ENCODE measurements around the gene ZNF746.
A peak's percentile ranks its signal among the peaks of the same experiment; 100 is the strongest.

The ZNF746 gene

DNA sequence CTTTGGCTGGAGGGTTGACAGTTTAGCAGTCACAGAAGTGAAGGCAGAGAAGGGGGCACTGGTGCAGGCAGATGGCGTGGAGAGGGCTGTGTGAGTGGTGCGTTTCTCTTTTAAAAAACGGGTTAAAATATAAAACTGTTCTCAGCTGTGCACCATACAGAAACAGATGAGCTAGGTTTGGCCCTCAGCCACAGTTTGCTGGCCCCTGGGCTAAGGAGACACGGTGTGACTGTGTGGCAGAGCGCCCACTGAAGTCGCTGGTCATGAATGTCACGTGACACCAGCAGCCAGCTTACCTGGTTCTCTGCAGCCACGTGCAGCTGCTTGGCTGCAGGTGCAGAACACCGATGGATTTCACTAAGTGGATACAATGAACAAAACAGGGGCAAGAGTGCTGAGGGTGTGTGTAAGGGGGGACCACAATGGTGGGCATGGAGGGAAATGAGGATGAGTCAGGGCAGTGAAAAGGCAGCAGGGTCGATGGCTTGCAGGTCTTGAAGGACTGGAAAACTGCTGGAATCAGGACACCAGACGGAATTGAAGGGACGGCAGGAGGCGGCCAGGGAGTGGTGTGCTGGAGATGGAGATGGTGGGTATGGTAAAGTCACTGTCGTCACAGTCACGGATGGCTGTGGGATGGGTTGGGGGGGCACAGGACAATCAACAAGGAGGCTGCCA is 7.4 kb downstream of the ZNF746 start:
- no peak for DNase-seq (ENCODE audit: low spot score)

- DNase-seq (ENCODE audit: low spot score), result peak; percentile 40
Measured at GRCh38 chr7:149489391-149490024, 8.1 kb downstream of the ZNF746 start.

DNA sequence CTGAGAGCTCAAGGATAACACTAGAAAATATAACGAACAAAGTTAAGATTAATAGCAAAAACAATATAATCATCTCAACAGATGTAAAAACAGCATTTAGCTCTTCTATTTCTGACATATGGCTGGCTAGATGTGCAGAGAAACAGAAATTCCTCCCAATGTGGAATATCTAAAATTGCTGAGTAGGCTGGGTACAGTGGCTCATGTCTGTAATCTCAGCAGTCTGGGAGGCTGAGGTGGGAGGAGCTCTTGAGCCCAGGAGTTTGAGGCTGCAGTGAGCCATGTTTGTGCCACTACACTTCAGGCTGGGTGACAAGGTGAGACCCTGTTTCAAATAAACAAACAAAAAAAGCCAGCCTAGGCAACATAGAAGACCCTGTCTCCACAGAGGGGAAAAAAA is 18.0 kb downstream of the ZNF746 start:
- no peak for DNase-seq (ENCODE audit: low spot score)

DNA sequence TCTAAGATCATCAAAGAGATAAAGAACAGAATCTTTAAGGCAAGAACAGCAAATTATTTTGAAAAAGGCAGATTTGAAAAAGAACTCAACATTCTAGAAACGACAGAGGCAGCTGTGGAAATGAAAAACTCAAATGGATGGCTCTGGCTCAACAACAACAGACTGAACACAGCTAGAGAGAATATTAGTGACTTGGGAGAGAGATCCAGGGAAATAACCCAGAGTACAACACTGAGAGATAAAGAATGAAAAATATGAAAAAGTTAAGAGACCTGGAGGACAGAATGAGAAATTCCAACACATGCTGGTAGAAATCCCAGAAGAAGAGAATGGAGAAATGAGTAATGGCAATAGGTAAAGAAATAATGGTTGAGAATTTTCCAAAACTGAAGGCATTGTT is 18.9 kb downstream of the ZNF746 start:
- no peak for DNase-seq (ENCODE audit: low spot score)

DNA sequence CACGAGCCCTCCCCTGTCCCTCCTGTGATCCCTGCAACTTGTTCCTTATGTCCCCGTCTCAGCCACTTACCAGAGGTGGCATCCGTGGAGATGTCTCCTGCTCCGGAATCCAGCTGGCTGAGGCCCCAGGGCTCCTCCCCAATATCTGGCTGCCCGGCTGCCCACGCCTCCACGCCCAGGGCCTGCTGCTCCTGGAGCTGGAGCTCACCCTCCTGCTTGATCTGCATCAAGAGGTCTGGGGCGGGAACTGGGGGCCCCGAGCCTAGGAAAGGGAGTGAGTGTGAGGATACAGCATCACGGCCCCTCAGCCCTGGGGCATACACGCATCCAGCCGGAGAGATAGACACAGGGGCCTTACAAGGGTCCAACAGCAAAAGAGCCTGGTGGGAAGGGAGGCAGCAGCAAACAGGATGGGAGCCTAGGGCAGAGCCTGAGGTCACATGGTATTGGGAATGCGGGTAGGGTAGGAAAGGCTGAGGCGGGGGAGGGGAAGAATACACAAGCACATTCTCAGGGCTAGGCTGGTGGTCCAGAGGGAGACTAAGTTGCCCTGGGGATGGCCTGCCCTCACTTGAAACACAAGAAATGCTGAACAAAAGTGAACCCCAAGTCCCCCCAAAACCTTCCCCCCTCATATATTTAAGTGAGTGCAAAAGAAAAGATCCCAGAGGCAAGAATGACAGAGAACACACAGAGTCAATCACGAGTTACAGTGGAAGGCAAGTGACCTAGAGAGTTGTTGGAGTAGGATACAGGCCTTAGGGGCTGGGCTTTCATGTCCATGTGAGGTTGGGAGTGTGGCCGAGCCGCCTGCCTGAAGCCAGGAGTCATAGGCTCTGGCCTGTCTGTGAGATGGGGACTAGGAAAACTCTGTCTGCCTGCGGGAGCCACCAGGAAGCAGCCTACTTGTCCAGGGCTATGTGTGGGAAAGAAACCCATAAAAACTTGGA is 19.8 kb downstream of the ZNF746 start:
- DNase-seq (ENCODE audit: low spot score), result no peak

GRCh38 chr7:149476791-149477190 is 20.8 kb downstream of the ZNF746 start:
- no peak for DNase-seq (ENCODE audit: low spot score)

DNA sequence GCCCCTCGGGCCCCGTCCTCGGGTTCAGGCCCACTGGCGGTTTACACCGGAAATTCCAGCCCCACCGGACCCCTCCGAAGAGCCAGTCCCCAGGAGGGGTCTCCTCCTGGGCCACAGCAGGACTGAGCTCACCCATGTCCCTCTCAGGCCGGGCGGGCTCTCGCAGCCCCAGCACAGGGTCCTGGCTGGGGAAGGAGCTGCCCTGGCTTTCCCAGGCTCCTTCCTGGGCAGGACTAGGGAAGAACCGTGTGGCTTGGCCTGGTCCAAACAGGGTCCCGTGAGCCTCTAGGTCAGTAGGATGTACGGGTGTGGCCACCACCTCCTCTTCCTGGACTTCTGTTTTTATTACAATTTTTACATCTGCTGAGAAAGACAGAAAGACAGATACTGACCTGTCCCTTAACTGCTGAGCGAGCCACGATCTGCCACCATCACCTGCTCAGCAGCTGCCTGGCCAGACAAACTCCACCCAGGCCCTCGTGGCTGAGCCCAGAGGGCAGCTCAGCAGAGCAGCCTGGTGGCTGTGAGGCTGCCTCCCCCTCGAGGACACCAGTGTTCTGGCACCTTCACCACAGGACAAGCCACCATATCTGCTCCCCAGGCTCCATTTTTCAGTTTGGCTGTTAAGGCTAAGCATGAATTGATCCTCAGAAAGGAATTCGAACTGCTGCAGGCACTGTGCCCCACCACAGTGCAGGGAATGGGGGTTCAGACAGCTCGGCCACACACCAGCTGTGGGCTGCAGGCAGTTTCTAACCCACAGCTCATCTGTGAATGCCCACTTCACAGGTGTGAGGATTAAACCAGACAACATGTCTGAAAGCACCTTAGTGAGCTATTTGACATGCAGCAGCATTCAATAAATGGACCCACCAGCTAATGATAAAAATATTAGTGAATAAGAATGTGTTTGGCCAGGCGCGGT is 22.2 kb downstream of the ZNF746 start:
- DNase-seq (ENCODE audit: low spot score), result no peak

DNA sequence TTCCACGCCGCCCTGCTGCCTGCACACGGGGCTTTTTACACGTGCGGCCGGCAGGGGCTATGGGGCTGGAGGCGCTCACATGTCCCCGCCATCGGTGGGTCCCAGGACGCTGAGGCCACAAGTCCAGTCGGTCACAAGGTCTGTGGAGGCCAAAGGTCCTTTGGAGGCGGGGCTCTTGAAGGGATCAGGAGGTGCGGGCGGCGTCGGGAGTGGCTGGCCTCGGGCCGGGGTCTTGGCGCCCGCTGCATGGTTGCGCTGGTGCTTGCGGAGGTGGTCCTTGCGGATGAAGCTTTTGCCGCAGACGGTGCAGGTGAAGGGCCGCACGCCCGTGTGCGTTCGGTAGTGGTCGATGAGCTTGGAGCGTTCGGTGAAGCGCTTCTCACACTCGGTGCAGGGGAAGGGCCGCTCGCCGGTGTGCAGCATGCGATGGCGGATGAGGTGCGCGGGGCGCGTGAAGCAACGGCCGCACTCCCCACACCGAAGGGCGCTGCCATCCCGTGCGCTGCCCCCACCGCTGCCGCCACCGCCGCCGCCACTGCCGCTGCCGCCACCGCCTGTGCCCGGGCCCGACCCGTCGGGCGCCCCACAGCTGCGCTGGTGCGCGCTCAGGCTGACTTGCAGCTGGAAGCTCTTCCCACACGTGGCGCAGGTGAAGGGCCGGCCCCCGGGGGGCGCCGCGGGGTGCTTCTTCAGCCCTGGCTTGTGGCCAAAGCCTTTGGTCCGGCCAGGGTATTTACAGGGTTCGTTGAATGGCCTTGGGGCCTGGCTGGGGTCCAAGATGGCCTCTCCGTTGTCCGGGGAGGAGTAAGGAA is 23.1 kb downstream of the ZNF746 start:
- DNase-seq (ENCODE audit: low spot score), result no peak

DNA sequence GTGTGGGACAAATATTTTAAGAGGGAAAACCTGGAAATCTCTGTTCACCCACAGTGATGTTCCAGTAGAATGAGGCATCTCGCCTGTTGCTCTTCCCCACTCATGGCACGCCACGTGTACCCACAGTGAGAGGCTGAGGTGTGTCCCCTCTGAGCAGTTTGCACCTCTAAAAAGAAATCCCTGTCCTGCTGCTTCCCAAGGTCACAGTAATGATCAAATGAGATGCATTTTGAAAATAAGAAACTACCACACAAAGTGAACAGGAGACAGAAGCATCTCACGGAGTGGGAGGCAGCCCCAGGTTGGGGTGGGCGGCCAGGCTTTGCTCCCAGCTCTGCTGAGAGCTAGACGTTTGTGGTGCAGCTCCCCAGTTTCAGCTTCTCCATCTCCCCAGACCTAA is 24.4 kb downstream of the ZNF746 start:
- no peak for DNase-seq (ENCODE audit: low spot score)

DNA sequence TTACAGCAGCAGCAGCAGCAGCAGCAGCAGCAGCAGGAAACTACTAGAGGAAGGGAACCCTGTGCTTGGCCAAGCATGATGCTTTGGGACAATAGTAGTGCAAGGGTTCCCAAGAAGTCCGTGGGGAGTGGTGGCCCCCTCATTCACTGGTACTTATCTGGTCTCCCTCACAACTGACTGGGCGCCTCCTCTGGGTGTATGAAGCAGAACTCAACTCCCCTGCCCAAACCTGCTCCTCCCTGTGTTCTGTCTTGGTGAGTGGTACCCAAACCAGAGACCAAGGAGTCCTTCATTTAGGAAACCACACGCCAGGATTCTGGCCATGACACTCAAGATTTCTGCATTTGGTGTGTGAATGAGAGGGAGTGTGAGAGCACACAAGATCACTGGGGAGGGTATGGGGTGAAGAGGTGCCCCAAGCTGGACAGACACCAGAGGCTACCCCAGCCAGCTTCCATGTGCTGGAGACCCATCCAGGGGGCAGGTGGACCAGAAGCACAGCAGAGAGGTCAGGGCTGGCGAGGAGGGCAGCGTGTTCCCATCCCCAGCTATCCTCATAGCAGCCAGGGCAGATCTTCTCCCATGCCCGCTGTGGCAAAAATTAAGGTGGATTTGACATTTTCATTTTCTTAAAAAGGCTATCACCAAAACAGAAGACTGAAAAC is 26.2 kb downstream of the ZNF746 start:
- no peak for DNase-seq (ENCODE audit: low spot score)

- DNase-seq (ENCODE audit: low spot score), result no peak
Measured at GRCh38 chr7:149469806-149470205, 27.8 kb downstream of the ZNF746 start.

GRCh38 chr7:149468208-149468607 is 29.4 kb downstream of the ZNF746 start:
- no peak for DNase-seq (ENCODE audit: low spot score)

DNA sequence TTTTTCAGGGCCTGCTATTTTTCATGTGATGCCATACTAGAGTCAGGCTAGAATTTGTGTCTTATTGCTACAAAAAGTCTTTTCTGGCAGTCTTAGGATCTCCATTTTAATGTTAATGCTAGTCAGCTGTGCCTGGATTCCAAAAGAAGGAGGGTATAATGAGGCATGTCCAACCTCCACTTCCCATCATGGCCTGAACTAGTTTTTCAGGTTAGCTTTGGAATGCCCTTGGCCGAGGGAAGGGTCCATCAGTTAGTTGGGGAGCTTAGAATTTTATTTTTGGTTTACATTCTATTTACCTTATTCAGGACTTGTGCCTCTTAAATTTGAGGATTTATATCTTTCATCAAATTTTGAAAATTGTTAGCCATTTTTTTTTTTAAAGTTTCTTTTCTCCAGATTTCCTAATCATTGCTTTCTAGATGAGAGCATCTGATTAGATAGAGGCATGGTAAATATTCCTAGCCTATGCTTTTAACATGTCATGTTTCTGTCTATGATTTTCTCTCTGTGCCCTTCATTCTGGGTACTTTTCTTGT is 30.2 kb downstream of the ZNF746 start:
- no peak for DNase-seq (ENCODE audit: low spot score)

- no peak for DNase-seq (ENCODE audit: low spot score)
Measured at GRCh38 chr7:149466364-149466763, 31.2 kb downstream of the ZNF746 start.

DNA sequence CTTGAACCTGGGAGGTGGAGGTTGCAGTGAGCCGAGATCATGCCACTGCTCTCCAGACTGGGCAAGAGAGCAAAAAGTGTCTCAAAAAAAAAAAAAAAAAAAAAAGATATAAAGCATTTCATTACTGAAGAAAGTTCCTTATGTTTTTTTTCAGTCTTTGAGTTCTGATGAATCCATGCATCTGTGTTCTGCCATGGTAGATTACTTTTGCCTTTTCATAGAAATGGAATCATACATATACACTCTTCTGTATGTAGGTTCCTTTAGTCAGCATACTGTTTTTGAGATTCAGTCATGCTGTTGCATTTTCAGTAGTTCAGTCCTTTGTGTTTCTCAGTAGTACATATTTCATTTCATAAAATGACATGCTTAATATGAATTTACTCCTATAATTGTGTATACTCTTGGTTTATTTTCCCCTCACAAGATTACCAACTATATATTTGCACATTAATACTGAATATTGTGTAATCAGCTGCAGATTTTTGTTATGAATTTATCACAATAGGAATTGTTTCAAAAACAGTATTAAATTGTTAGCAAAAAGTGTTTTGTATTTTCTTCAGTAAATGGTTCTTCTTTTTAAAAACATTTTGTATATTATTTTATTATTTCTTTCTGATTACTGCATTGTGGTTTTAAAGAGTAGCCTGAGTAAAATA is 34.0 kb downstream of the ZNF746 start:
- DNase-seq (ENCODE audit: low spot score), result no peak

DNA sequence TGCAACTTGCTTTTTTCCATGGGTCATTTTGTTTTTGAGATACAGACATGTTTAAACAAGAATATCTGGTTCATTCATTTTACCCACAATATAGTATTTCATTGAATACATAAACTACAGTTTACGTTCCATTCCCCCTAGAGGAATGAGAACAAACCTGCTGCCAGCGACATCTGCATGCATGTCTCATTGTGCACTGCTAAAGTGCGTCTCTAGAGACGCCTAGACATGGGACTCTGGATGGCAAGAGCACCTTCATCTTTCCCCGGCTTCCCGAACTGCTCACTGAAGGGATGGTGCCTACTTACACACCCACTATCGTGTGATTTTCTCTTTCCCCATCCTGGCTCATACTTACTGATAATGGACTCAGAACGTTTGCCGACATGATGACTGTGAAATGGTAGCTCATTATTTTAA is 35.5 kb downstream of the ZNF746 start:
- DNase-seq (ENCODE audit: low spot score), result no peak

DNA sequence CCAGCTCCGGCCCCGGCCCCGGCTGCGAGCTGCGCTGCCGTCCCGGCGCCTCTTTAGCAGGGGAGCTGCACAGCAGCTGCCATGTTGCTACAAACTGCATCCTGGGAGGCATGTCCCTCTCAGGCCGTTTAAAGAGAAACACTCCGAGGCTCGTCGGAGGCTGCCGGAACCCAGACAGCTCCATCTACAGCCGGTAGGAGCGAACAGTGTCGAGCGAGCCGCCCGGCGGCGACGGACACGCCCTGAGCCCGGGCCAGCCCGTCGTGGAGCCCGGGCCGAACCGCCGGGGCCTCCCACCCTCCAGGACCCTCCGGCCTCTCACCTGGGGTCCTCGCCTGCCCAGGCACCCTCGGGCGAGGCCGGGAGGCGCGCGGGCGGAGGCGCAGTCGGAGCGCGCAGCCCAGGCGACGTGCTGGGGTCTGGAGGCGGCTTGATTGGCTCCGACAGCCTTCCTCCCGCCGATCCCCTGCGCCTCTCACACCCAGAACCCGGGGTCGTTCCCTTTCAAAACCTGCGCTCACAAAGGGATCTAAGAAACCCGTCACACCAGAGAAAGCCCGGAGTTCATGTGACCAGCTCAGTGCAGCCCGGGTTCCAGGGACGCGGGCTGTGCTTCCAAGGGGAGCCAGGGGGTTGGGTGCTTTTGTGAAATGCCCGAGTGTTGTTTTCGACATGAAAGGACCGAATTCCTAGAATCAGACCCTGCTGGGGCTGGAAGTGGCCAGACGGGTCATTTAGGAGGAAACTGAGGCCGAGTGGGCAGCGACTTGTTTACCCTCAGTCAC is 36.9 kb downstream of the ZNF746 start, which contains the start of gene ZNF777:
Gene ZNF777, minus strand, starts transcription at position 570 of the 785 bp plus-strand sequence. CDS start 5,040 bp downstream, outside the sequence.
- peak; percentile 94 for DNase-seq (ENCODE audit: low spot score)
